Adrenal gland (tissue), 12 donors: ENCODE results near the gene SLC30A3. TPM values are rescaled to one million over a fixed set of nuclear protein-coding genes. Genes with fewer than 3 reads are reported as not detected.

Experiments used
- DNase-seq, 7 donors: peaks; one replicate each; pipeline ENCODE4 v3.0.0-alpha.2; 2019 to 2020
- H3K27ac ChIP-seq, 5 donors: fragments of 200-600 bp; sonication (generic) in 4 of 5; 1 replicate in 3 of 5; 2 replicates in 2 of 5; pipeline versions ENCODE4 v1.5.1 to v1.8.0; 2016 to 2020; ENCODE audit warnings: mild to moderate bottlenecking in 1 of 5
- H3K27me3 ChIP-seq: fragments of 200-600 bp; 2 replicates; pipeline ENCODE4 v1.8.0; 2021
- H3K36me3 ChIP-seq, 2 donors: fragments of 200-600 bp; replicated peaks in 1 of 2; 1 replicate in 1 of 2; 2 replicates in 1 of 2; pipeline versions ENCODE4 v1.5.1 to v1.8.0; 2018 to 2022
- H3K4me1 ChIP-seq, 2 donors: fragments of 200-600 bp; replicated peaks in 1 of 2; 1 replicate in 1 of 2; 2 replicates in 1 of 2; pipeline versions ENCODE4 v1.5.1 to v1.8.0; 2018 to 2021
- H3K4me3 ChIP-seq, 4 donors: fragments of 200-600 bp; sonication (generic) in 3 of 4; one replicate each; pipeline ENCODE4 v1.5.1; 2016 to 2018
- H3K9me3 ChIP-seq, 3 donors: fragments of 200-600 bp; sonication (generic) in 1 of 3; replicated peaks in 1 of 3; 1 replicate in 2 of 3; 2 replicates in 1 of 3; pipeline versions ENCODE4 v1.5.1 to v1.8.0; 2016 to 2021
- CTCF ChIP-seq, 6 experiments: fragments of 450-650 bp in 4 of 6; fragments of 200-600 bp in 2 of 6; sonication (generic) in 1 of 6; IDR thresholded peaks; 1 replicate in 5 of 6; 2 replicates in 1 of 6; pipeline versions ENCODE4 v1.5.1 to v1.8.0; 2016 to 2021; ENCODE audit warnings: antibody characterized with exemption in 6 of 6, mild to moderate bottlenecking in 2 of 6, moderate library complexity in 1 of 6
- POLR2A ChIP-seq, 2 donors: fragments of 450-650 bp; IDR thresholded peaks; one replicate each; pipeline ENCODE4 v1.6.1; 2017; ENCODE audit warnings: antibody characterized with exemption in 2 of 2, mild to moderate bottlenecking in 2 of 2, moderate library complexity in 1 of 2
- WGBS, 4 donors: extraction: QIAGEN DNeasy Blood & Tissue Kit in 2 of 4; methylation state at CpG; one replicate each; pipeline versions ENCODE4 v1.1.5 to v1.1.7; 2013 to 2017; 5-methylcytosine and 5-hydroxymethylcytosine counted together
- intact Hi-C, 2 donors: fragments of 100-400 bp; cut with DNase I; formaldehyde crosslinking; loops; one replicate each; pipeline versions ENCODE4 v1.14.1 to v1.15.0; 2022 to 2023
- polyA plus RNA-seq, 3 donors: library from polyadenylated mRNA; stranded (reverse); fragments of 200-250 nt in 2 of 3; fragments of 350-450 nt in 1 of 3; fragmentation: Illumina TruSeq in 1 of 3; extraction: RNeasy Lipid Tissue Mini Kit (QIAGEN cat#74804) in 1 of 3; gene quantifications; one replicate each; pipeline ENCODE4 v1.2.3, GENCODE V29; 2013 to 2014
- total RNA-seq, 9 donors: library from RNA; depleted of rRNA in 4 of 9; stranded (reverse); fragments of >200 nt in 4 of 9; fragments of 120-200 nt in 1 of 9; fragmentation: NEBNext Ultra II Directional in 1 of 9; extraction: Animal tissue kit (Norgen Biotek cat#: 25700) in 1 of 9; gene quantifications; one replicate each; pipeline versions ENCODE4 v1.1.0 to v1.2.4, GENCODE V29; 2013 to 2023
- donor health status: healthy with polysubstance abuse.
- donor health status: Bipolar disorder and iron deficiency.
- donor health status: DM: yes; HTN: yes; CAD: no.
- donor health status: DM: no; HTN: no; CAD: no.
- donor health status: DM: no; HTN: no; CAD: no.
- donor health status: DM: yes; HTN: yes; CAD: no.

SLC30A3 gene
- total and polyA plus RNA-seq, 12 donors, result 0.27 to 5.6 (median 1.9) TPM; not detected in 1

- DNase-seq, result no peak
- no peaks in the 10 kb centered on the region for H3K27me3 ChIP-seq
- 88 to 94% (median 91%) methylated on average over 3 of the region's 3 CpGs for WGBS, 4 donors
- intact Hi-C loops, result no loop called here
- TF ChIP-seq POLR2A (IDR thresholded peaks at IDR 0.05), result no peak
- TF ChIP-seq CTCF (IDR thresholded peaks at IDR 0.05), result no peak
- no peak overlapping the region for H3K4me3 ChIP-seq
- H3K36me3 ChIP-seq, result no peaks in the 10 kb centered on the region
- H3K4me1 ChIP-seq, result peaks cover 10 to 24% of the 10 kb centered on the region in 2 donors
- no peaks in the 10 kb centered on the region for H3K9me3 ChIP-seq
- no peak overlapping the region for H3K27ac ChIP-seq
These were observed 47.9 kb downstream of the SLC30A3 start for GRCh38 chr2:27214941-27215340.

GRCh38 chr2:27212626-27213471 lies 50.0 kb downstream of the SLC30A3 start:
- peak overlapping the region; percentile 37 to 86 (median 70) for H3K4me3 ChIP-seq
- peak overlapping the region; percentile 75 to 98 (median 95) for H3K27ac ChIP-seq
- H3K36me3 ChIP-seq, result peaks cover 0 to 2% of the 10 kb centered on the region in 2 donors
- peak in 2 of 7 donors; percentile 57 to 71 for DNase-seq
- peaks cover 10 to 20% of the 10 kb centered on the region in 2 donors for H3K4me1 ChIP-seq
- TF ChIP-seq CTCF (IDR thresholded peaks at IDR 0.05) (no peak), POLR2A (IDR thresholded peaks at IDR 0.05) (no peak)
- H3K27me3 ChIP-seq, result no peaks in the 10 kb centered on the region
- no peaks in the 10 kb centered on the region for H3K9me3 ChIP-seq
- WGBS, 4 donors, result 7 to 10% (median 7%) methylated on average over 34 of the region's 34 CpGs
- intact Hi-C loops, result no loop called here

- H3K9me3 ChIP-seq, result no peaks in the 10 kb centered on the region
- H3K27ac ChIP-seq, result peak within 1 kb of the TSS; percentile 75 to 98 (median 95)
- intact Hi-C loops, result no loop called here
- WGBS, 4 donors, result 0 to 2% (median 1%) methylated on average over 26 to 73 of the region's 73 CpGs
- TF ChIP-seq CTCF (IDR thresholded peaks at IDR 0.05) (no peak), POLR2A (IDR thresholded peaks at IDR 0.05) (peak in 1 of 2 donors; percentile 80)
- peaks cover 7 to 16% of the 10 kb centered on the region in 2 donors for H3K4me1 ChIP-seq
- no peaks in the 10 kb centered on the region for H3K27me3 ChIP-seq
- peak within 1 kb of the TSS; percentile 41 to 86 (median 70) for H3K4me3 ChIP-seq
- DNase-seq, result peak; percentile 87 to 91 (median 89)
- H3K36me3 ChIP-seq, result peaks cover 0 to 10% of the 10 kb centered on the region in 2 donors
These were observed 50.8 kb downstream of the SLC30A3 start, which contains the start of the genes ATRAID and SLC5A6 for GRCh38 chr2:27211943-27212625. TSS of gene ATRAID (plus strand) at chr2:27212041. CDS start at chr2:27212369, 328 bp downstream. TSS of gene SLC5A6 (minus strand) at chr2:27212268. CDS start at chr2:27207650, 4,618 bp downstream.
